SK-N-SH treated with all-trans-retinoic acid at 6 μM for 48 hours (cell line): ENCODE results near the gene BPIFB6.

Source experiments
- ATAC-seq: fragments of 200-7000 bp; cut with Tn5 transposase; 3 replicates; pipeline ENCODE4 v1.9.1; 2020; ENCODE audit warnings: mild to moderate bottlenecking, moderate library complexity
- ARNTL ChIP-seq: fragments of 450-650 bp; formaldehyde crosslinking; IDR thresholded peaks from 2 replicates; pipeline ENCODE4 v1.5.0; 2020; ENCODE audit warnings: low read depth, mild to moderate bottlenecking, moderate library complexity, borderline replicate concordance
- BACH2 ChIP-seq: fragments of 250-450 bp; sonication (Bioruptor Pico); IDR thresholded peaks from 2 replicates; pipeline ENCODE4 v1.9.0; 2021; ENCODE audit warnings: mild to moderate bottlenecking, borderline replicate concordance
- CSDC2 ChIP-seq: fragments of 250-450 bp; sonication (Bioruptor Pico); IDR thresholded peaks from 2 replicates; pipeline ENCODE4 v1.5.0; 2020; ENCODE audit warnings: mild to moderate bottlenecking, moderate library complexity
- ESRRG ChIP-seq: fragments of 250-450 bp; sonication (Bioruptor Pico); IDR thresholded peaks from 2 replicates; pipeline ENCODE4 v1.6.1; 2021; ENCODE audit warnings: mild to moderate bottlenecking
- ISL1 ChIP-seq: fragments of 250-450 bp; sonication (Bioruptor Pico); IDR thresholded peaks from 2 replicates; pipeline ENCODE4 v2.1.2; 2022; ENCODE audit warnings: mild to moderate bottlenecking, moderate library complexity
- OSR1 ChIP-seq: fragments of 250-450 bp; sonication (Bioruptor Pico); IDR thresholded peaks from 2 replicates; pipeline ENCODE4 v1.8.0; 2022; ENCODE audit warnings: moderate library complexity, mild to moderate bottlenecking, inconsistent platforms
- PATZ1 ChIP-seq: fragments of 250-450 bp; sonication (Bioruptor Pico); IDR thresholded peaks from 2 replicates; pipeline ENCODE4 v1.8.0; 2020; ENCODE audit warnings: mild to moderate bottlenecking, moderate library complexity, borderline replicate concordance
- POU6F1 ChIP-seq: fragments of 250-450 bp; sonication (Bioruptor Pico); IDR thresholded peaks from 2 replicates; pipeline ENCODE4 v1.8.0; 2021; ENCODE audit warnings: low read depth, mild to moderate bottlenecking, moderate library complexity, borderline replicate concordance
- PPARA ChIP-seq: fragments of 250-450 bp; sonication (Bioruptor Pico); IDR thresholded peaks from 2 replicates; pipeline ENCODE4 v1.5.0; 2020; ENCODE audit warnings: mild to moderate bottlenecking, borderline replicate concordance
- RARB ChIP-seq: fragments of 250-450 bp; sonication (Bioruptor Pico); IDR thresholded peaks from 2 replicates; pipeline ENCODE4 v1.8.0; 2021; ENCODE audit warnings: mild to moderate bottlenecking, moderate library complexity
- SNAI2 ChIP-seq: fragments of 250-450 bp; sonication (Bioruptor Pico); IDR thresholded peaks from 2 replicates; pipeline ENCODE4 v1.5.0; 2020; ENCODE audit warnings: mild to moderate bottlenecking, moderate library complexity
- TCF4 ChIP-seq: fragments of 250-450 bp; sonication (Bioruptor Pico); IDR thresholded peaks from 2 replicates; pipeline ENCODE4 v1.8.0; 2021; ENCODE audit warnings: mild to moderate bottlenecking, moderate library complexity, borderline replicate concordance
- TOX ChIP-seq: fragments of 250-450 bp; sonication (Bioruptor Pico); IDR thresholded peaks from 2 replicates; pipeline ENCODE4 v1.8.0; 2021; ENCODE audit warnings: mild to moderate bottlenecking, moderate library complexity, borderline replicate concordance
- TSHZ2 ChIP-seq: fragments of 250-450 bp; sonication (Bioruptor Pico); IDR thresholded peaks from 2 replicates; pipeline ENCODE4 v1.5.0; 2020; ENCODE audit warnings: mild to moderate bottlenecking, moderate library complexity
- ZC3H10 ChIP-seq: fragments of 250-450 bp; sonication (Bioruptor Pico); IDR thresholded peaks from 2 replicates; pipeline ENCODE4 v1.5.1; 2021; ENCODE audit warnings: mild to moderate bottlenecking, moderate library complexity
- ZFP3 ChIP-seq: fragments of 250-450 bp; sonication (Bioruptor Pico); IDR thresholded peaks from 2 replicates; pipeline ENCODE4 v1.5.0; 2020; ENCODE audit warnings: mild to moderate bottlenecking, moderate library complexity
- ZFP30 ChIP-seq: fragments of 450-650 bp; formaldehyde crosslinking; IDR thresholded peaks from 2 replicates; pipeline ENCODE4 v1.5.0; 2022; ENCODE audit warnings: mild to moderate bottlenecking, moderate library complexity
- ZNF565 ChIP-seq: fragments of 450-650 bp; formaldehyde crosslinking; conservative IDR thresholded peaks from 2 replicates; pipeline ENCODE4 v1.5.0; 2020; ENCODE audit warnings: low read depth, mild to moderate bottlenecking, moderate library complexity
- ZNF8 ChIP-seq: fragments of 450-650 bp; formaldehyde crosslinking; IDR thresholded peaks from 2 replicates; pipeline ENCODE4 v1.5.0; 2020; ENCODE audit warnings: mild to moderate bottlenecking, moderate library complexity

The BPIFB6 gene

GRCh38 chr20:33026779-33027759, 4.4 kb upstream of the BPIFB6 start:
- ATAC-seq: no peak
- no peak for TF ChIP-seq ZFP3 (CRISPR knock-in tag)
- no peak for TF ChIP-seq ZFP30 (CRISPR knock-in tag)
- TF ChIP-seq ESRRG: no peak
- TF ChIP-seq ZNF8 (CRISPR knock-in tag): no peak

- TF ChIP-seq ZC3H10 (no peak), PPARA (no peak), ESRRG (no peak), SNAI2 (no peak), ZFP3 (CRISPR knock-in tag) (no peak), CSDC2 (CRISPR knock-in tag) (no peak), ZNF565 (CRISPR knock-in tag) (no peak), BACH2 (no peak), PATZ1 (CRISPR knock-in tag) (no peak), ZFP30 (CRISPR knock-in tag) (no peak), ISL1 (no peak), TSHZ2 (CRISPR knock-in tag) (no peak), ZNF8 (CRISPR knock-in tag) (no peak), OSR1 (CRISPR knock-in tag) (no peak), RARB (no peak), TOX (CRISPR knock-in tag) (no peak)
- ATAC-seq: no peak
Observed at GRCh38 chr20:33027769-33028751, 3.4 kb upstream of the BPIFB6 start.

GRCh38 chr20:33028875-33029274, 2.6 kb upstream of the BPIFB6 start:
- TF ChIP-seq BACH2 (no peak), ESRRG (no peak), ARNTL (CRISPR knock-in tag) (no peak), ISL1 (no peak)
- ATAC-seq: no peak

GRCh38 chr20:33030076-33030475, 1.4 kb upstream of the BPIFB6 start:
- no peak for ATAC-seq
- TF ChIP-seq ZFP30 (CRISPR knock-in tag): no peak
- TF ChIP-seq ZNF565 (CRISPR knock-in tag): no peak
- TF ChIP-seq POU6F1 (CRISPR knock-in tag): no peak
- TF ChIP-seq OSR1 (CRISPR knock-in tag): no peak
- TF ChIP-seq TSHZ2 (CRISPR knock-in tag): no peak
- TF ChIP-seq TCF4 (CRISPR knock-in tag): no peak
- TF ChIP-seq TOX (CRISPR knock-in tag): no peak
- TF ChIP-seq PATZ1 (CRISPR knock-in tag): no peak
- TF ChIP-seq ZC3H10: no peak
- TF ChIP-seq, all 23 proteins: peak for 0
